NCI-H2227 treated with DMSO at 0.1 percent for 48 hours (cell line): Measurements from ENCODE around the gene PRKAB1.
"Not testable (repeated sequence)": the region's sequence is repeated elsewhere in the genome, so short reads cannot be mapped to it uniquely, and the experiment has no call there.

Experiments
- DNase-seq: peaks from one replicate; lab custom pipeline; 2025; lab: John Stamatoyannopoulos, UW

Gene PRKAB1

DNA sequence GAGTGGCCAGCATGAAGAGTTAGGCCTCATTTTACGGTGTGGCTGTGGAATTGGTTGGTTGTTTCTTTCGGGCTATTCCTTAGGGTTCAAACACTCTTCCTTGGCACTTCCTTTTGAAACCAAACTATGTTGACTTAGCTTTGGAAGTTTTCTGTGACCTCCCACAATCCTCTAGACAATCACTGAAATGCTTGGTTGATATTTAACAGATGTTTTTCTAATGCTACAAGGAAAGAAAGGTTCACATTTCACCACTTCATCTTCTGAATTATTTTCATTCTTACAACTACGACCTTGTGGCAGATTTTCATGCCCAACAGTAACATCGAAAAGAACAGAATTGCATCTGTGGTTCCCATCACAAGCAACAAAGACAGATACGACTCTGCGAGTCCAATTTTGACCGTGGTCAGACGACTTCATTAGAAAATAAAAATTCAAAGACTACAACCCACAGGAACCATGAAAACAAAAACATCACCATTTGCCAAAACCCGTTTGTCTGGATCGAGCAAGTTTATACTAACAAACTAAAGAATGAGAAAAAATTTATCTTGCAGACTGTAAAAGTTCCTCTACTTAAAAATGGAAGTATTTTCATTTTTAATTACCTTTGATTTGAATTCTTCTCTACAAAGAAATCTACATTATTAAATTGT is 16.9 kb downstream of the PRKAB1 start:
- DNase-seq = no peak

DNA sequence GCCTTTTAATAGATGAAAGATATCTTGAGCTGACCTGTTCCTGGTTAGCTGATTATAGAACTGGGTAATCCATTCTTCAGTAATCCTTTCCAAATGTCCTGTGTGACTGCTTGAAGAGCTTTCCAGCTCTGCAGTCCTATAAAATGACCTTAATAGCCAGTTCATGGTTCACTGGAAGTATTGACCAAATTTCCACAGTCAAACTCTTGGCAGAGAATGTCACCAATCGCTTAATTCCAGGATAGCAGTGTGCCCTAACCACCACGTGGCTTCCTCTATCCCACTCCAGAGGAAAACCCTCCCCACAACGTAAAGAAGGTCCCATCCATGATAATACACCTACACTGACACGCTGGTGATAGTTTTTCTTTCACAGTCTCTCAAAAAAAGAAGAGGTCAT is 17.4 kb downstream of the PRKAB1 start:
- no peak for DNase-seq

DNA sequence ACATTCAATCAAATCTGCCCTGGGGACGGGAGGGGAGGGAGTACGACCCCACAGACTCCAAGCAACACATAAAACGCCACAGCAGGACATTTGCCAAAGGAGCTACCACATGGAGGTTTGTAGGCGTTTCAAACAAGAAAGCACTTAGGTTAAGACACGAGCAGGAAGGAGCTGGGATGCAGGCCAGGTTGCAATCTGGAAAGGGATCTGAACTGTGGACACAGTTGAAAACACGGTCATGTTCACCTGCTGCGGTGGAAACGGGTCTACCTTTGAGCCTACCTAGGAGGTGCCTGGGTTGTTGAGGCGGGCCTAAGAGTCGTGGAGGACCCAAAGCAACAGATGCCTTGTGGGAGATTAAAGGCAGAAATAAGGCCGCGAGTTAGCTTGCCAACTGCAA is 18.4 kb downstream of the PRKAB1 start:
- no peak for DNase-seq

DNA sequence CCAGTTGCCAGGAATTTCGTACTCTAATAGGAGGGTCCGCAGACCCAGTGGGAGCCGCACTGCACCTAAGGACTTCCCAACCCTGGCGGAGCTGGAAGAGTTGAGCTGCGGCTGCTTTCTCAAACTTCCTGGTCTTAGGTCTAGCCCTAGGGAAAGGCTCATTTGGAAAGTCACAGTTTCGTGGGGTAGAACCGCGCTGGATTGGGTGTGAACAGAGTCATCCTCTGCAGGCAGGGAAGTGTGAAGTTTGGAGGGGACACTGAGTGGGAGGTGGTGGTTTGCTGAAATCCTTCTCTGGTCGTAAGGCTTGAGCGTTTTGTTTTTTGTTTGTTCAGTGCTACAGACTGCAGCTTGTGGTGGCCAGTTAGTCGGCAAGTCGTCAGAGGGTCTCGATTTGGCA is 18.8 kb downstream of the PRKAB1 start:
- DNase-seq = no peak

DNA sequence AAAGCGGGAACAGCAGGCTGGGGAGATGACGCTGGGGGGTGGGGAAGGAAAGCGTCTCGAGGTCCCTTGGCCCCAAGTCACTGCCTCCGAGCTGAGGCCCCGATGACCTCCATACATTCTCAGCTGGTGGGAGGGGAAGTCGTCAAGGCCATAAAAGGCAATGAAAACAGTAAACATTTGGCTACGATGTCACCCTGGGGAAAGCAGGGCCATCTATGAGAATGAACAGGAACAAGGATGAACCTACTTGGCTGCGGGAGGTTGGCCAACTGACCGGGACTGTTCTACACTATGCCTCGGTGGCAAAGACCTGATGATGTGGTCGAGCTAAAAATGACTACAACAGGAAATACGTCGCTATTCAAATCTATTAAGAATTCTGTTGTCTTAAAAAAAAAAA is 19.5 kb downstream of the PRKAB1 start:
- no peak for DNase-seq

DNA sequence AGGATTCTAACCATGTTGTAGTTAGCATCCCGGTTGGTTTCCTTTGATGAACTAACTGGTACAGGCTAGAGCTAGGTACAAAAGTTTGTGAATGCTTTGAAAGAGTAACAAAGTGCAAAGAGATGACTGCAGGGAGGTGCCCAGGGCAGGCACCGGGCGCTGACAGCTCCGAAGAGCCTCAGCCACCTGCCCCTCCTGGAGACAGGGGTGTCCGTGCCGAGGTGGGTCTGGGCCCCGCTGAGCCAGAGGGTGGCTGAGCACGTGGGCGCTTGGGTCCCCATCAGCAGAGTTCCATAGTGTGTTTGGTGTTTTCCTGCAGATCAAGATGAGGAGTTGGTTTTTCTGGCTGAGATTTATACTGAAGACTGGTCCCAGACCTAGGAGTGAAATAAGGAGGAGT is 19.9 kb downstream of the PRKAB1 start:
- DNase-seq = no peak

DNA sequence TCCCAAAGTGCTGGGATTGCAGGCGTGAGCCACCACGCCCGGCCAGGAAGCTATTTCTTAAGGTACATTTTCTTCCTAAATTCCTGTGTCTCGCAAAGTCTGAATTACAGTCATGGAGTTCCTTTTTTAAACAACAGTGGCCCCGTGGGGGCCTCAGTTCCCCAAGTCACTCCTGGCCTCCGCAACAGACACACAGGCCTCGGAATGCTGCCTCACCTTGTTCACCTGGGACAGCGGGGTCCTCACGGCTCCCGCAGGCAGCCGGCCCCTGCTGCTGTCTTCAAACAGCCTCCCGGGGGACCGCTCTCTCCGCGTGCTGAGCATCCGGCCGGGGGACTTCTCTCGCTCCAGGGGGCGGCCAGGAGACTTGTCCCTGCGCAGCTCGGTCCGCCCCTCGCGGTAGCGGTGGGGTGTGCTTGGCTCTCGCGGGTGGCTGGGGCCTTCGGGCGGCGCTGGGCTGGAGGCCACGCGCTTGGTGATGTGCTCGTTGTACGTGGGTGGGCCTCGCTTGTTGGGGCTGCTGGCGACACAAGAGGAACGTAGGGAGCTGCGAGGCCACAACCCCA is 22.1 kb downstream of the PRKAB1 start:
- no peak for DNase-seq

DNA sequence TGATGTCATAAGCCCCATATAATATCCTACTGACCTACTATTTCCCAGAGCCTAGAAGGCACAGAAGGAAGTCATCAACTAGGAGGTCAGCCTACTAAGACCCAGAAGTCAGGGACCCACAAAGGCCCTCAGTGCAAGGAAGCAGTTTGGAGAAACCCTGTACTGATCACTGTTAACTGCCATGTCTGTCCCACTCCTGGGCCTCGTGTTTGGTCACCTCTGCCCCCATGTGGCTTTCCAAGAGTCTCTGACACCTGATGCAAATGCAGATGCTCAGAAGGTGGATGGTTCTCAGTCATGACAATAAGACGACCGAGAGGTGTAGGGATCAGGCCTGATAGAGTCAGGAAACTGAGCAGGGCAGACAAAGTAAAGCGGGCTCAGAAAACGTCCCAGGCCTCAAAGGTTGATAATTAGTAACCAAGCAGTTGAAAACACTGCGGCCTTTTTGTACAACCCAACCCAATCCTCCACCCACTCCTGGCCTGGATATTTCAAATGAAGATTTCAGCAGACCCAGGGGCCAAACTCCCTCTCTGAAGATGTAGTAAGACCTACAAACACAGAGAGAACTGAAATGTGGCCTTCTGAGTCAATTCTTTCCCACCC is 23.4 kb downstream of the PRKAB1 start:
- no peak for DNase-seq

DNA sequence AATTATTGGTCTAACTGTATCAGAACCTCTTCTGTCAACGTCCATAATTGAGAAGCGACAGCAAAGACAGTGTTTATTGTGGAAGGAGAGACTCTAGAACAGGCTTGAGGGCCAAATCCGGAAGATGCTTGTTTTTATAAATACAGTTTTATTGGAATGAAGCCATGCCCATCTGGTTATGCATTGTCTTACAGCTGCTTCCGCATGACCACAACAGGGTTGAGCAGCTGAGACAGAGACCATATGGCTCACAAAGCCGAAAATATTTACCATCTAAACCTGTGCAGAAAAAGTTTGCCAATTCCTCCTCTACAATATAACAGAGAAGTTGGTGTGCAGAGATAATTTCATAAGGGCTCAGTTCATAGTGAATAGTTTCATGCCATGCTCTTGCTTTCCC is 24.5 kb downstream of the PRKAB1 start:
- no peak for DNase-seq

DNA sequence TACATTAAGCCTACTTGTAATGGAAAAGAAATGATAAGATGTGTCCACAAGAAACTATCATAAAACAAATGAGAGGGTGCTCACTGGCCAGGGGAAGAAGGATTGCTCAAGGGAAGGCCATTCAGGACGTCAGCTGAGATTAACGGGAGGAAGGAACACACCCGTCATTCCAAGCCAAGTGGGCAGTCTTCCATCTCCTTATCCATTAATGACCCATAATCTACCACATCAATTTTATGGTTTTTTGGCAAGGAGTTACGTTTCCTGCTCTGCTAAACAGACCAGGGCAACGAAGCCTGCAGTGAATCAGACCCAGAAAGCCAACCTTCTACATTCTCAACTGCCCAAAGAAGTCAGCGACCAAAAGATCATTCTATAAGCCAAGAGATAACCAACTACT is 25.1 kb downstream of the PRKAB1 start:
- DNase-seq = no peak

DNA sequence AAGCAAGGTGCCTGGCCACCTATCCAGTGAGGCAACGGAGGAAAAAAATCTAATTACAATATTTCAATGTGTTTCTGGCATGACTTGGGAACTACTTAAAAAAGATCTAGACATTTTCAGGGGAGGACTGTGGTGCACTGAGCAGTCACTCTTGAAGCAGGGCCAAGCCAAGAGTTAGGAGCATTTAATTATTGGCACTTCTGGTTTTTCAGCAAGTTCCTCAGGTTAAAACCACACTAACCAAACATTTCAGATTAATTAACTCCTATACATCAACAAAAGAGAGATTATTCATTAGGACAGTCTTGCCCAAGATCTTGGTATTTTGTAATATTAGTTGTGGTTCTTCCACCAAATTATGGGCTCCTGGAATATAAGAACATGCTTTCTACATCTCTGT is 25.6 kb downstream of the PRKAB1 start:
- no peak for DNase-seq

DNA sequence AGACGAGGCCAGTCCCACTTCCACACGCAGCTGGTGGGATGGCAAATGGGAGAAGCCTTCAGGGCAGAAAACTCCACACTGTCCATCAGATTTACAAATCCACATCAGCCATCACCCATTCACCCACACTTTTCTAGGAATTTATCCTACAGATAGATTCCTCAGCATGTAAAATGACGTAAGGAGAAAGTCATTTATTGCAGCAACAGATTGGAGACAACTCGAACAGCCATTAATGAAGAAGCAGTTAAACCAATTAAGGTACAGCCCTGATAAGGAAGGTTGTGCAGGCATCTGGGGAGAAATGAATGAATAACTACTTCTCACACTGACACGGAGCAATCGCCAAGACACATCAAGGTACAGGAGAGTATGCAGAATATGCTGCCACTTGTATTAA is 26.2 kb downstream of the PRKAB1 start:
- no peak for DNase-seq

DNA sequence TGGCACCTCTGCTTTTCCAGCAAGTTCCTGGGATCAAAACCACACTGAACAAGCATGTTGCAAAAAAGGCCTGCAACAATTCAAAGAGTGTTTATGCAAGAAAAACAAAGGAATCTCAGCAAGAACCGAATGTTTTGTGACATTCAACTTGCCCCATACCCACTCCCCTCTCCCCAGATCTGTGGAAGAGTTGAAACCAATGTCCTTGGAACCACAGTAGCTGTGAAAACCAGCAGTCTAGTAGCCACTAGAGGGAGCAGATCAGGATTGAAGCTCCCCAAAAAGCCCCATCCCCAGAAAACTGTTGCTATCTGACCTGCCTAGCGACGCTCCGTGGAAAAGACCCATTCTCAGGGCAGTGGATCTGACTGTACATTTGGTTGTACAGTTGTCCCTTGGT is 27.1 kb downstream of the PRKAB1 start:
- no peak for DNase-seq

DNA sequence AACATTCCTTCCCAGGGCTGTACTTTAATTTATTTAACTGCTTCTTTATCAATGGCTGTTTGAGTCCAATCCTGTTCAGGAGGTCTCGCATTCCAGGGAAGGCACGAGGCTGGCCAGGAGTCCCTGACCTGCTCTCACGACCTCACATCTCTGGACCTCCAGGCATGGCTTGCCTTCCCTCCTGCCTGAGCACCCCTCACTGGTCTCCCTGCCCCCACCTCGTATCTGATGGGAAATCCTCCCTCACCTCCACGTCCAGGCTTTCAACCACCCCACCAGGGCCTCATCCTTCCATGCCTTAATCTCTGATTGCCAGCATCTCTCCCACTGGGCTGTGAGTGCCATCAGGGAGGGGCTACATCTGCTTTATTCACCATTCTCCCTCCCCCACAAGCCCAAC is 29.0 kb downstream of the PRKAB1 start:
- DNase-seq = no peak

DNA sequence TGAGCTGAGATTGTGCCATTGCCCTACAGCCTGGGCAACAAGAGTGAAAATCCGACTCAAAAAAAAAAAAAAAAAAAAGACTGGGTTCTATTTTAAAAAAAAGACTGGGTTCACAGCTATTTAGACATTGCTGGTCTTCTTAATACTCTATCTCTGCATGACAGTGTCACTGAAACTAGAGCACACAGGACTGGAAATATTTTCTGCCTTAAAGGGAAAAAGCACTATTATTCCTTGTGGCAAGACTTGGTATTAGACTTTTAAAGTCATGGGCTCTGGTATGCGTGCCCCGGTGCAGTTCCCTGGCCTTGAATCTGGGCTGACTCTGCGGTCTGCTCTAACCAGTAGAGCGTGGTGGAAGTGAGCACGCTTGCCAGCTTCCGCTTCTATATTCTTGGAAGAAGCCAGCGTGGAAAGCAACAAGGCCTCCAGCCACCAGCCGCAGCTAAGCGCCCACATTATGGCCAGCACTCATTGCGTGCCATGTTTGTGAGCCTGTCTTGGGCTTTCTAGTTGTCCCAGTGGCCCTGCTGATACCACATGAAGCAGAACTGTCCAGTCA is 31.3 kb downstream of the PRKAB1 start:
- no peak for DNase-seq

DNA sequence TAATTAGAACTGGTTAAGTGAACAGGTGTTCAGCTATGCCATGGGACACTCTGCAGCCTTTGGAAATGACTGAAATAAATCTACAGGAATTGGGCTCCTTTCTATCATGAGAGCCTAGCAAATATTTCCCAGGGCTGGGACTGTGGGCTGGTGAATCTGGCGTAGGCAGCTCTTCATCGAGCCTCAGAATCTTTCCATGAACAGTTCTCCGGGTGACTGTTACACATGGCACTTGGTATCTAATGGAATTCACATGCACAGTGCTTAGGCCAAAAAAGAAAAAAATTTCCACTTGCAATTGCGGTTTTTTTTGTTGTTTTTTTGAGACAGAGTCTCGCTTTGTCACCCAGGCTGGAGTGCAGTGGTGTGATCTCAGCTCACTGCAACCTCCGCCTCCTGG is 32.1 kb downstream of the PRKAB1 start:
- no peak for DNase-seq

DNA sequence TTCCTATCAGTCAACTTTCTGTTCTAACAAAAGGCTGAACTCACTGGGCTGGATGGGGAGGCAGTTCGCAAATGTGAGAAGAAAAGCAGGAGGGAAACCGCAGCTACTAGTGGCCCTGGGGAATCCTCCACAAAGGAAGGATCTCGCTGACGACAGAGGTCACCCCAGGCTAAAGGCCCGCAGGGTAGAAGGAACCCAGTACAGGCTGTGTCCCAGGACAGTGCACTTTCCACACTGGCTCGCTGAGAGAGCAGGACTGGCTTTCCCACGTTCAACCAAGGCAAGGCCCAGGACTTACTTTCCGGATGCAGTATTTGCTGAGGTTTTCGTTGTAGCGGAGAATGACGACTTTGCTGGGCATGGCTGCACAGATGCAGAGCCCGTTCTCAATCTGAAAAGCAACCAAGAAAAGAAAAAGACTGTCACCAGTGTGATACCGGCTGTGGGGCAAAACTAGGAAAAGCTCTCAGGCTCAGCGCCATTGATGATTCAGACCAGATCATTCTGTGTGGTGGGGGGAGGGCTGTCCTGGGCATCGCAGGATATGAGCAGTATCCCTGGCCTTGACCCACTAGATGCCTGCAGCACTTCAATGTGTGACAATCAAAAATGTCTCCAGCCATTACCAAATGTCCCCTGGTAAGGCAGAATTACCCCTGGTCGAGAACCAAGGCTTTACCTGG is 36.3 kb downstream of the PRKAB1 start:
- no peak for DNase-seq

DNA sequence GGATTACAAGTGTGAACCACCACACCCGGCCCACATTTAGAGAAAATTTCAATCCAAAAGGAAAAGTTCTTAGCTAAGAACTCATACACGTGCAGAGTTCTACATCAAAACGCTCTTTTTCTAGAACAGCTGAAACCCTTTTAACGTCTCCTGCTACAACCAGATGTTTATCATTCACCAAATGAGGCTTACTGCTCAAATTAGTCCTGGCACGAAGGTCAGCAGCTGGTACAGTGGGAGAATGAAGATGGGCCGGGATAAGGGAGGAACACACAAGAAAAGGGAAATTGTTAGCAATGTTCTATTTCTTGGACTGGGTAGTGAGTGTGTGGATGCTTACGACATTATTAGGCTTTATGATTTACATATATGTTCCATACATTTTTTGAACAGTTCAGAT is 37.2 kb downstream of the PRKAB1 start:
- no peak for DNase-seq

DNA sequence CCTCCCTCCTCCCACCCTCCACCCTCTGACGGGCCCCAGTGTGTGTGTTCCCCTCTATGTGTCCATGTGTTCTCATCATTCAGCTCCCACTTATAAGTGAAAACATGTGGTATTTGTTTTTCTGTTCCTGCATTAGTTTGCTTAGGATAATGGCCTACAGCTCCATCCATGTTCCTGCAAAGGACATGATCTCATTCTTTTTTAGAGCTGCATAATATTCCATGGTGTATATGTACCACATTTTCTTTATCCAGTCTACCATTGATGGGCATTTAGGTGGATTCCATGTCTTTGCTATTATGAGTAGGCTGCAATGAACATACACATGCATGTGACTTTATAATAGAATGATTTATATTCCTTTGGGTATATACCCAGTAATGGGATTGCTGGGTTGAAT is 38.5 kb downstream of the PRKAB1 start:
- DNase-seq = not testable (repeated sequence)

DNA sequence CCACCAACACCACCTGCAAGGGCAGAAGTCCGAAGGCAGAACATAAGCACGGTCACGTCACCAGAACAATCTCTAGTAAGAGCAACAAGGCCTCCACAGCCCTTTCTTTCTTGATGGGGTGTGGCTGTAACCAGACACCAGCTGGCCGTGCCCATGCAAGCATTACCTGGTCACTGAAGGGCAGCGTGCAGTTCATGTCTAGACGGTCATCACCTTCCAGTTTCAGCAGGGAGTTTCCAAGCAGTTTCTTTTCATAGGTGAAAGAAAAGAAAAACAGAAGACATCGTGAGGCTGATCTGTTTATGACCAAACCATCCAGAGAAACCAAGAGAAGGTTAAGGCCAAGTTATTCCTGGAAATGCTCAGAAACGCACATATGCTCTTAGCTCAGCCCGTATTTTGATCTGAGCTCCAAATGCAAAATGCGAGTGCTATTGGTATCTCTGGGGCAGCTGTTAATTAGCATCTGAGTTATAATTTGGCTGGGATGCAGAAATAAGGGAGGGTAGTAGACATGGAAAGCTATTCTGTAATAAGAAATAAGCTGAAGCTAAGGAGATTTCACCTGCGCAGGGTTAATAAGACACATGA is 42.5 kb downstream of the PRKAB1 start:
- no peak for DNase-seq

DNA sequence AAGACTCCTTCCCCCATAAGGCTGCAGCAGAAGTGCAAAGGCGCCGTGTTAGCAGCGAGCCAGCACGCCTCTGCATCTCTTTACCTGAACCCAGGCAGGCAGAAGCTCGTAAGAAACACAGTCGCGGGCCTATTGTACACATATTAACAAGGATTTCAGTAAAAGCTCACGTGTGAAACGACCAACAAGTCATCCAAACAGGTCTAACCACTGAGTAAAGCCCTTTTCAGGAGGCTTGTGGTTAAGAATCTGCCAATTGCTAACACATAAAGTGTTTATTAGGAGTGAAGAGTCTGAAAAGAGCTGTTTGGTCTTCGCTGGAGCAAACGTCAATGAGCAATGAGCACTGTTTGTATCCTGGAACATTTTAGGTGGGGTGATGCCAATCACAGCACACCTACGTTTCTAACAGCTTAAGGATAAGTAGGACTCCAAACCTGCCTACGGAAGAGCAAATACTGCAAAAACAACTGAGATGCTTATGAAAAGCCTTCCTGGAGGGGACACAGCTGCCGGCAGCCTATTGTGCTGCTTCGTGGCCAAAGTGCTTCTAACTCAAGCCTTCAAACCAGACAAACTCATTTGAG is 43.1 kb downstream of the PRKAB1 start:
- no peak for DNase-seq

DNA sequence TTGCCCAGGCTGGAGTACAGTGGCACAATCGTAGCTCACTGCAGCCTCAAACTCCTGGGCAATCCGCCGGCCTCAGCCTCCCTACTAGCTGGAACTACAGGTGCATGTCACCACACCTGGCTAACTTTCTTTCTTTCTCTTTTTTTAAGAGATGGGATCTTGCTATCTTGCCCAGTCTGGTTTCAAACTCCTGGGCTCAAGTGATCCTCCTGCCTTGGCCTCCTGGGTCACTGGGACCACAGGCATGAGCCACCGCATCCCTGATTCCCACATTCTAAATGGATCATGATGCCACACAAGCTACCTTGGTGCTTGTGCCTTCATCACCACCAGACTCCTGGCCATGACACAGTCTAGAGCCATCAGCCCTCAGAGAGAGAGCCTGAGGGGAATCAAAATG is 43.8 kb downstream of the PRKAB1 start:
- DNase-seq = no peak
